ENCODE measurements around the gene SPINK6.

The SPINK6 gene

GRCh38 chr5:148205044-148205806, 2.4 kb downstream of the SPINK6 start:
- Mint-ChIP-seq H3K4me1 (no peaks in the 10 kb centered on the region), H3K9me3 (no peaks in the 10 kb centered on the region), H3K27ac (no peak overlapping the region), H3K4me3 (no peak overlapping the region), H3K36me3 (no peaks in the 10 kb centered on the region)
- ATAC-seq (no peak), DNase-seq (ENCODE audit: low spot score in 2 of 2) (no peak)

DNA sequence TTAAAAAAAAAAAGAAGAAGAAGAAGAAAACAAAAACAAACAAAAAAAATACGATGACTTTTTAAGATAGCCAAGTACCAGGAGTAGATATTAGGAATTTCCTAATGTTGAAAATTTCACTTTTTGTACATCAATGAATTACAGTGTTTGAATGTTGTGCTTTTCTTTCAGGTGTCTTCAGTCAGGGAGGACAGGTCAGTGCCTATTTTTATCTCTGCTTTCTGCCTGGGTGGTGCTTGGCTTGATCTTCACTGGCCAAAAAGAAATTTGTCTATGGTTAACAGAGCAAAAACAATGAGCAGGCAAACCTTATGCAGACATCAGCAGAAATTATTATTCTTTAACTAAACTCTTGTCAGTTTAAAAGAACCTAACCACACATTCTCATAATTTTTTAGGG, 3.0 kb downstream of the SPINK6 start:
- H3K27ac Mint-ChIP-seq = no peak overlapping the region
- no peaks in the 10 kb centered on the region for H3K36me3 Mint-ChIP-seq
- no peak overlapping the region for H3K4me3 Mint-ChIP-seq
- no peak for DNase-seq (ENCODE audit: low spot score in 2 of 2)
- no peak for ATAC-seq
- no peaks in the 10 kb centered on the region for H3K9me3 Mint-ChIP-seq
- H3K4me1 Mint-ChIP-seq = no peaks in the 10 kb centered on the region

DNA sequence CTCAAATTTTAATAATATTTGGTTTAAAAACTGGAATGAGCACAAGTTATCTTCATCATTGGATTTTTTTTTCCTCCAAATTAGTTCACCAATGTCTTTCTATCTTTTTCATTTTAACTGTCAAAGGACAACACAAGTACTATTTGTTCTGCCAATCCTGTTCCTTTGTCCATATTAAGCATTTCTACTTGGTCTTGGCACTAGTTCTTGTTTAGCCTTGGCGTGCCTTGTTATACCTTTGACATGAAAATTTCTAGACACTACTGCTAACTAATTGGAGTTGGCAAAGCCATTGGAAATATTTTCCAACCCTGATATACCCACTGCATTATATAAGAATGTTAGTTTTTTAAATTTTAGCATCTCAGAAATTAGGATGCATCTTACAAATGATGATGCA, 3.8 kb downstream of the SPINK6 start:
- no peak overlapping the region for H3K4me3 Mint-ChIP-seq
- no peaks in the 10 kb centered on the region for H3K4me1 Mint-ChIP-seq
- H3K27ac Mint-ChIP-seq = no peak overlapping the region
- H3K36me3 Mint-ChIP-seq = no peaks in the 10 kb centered on the region
- ATAC-seq (no peak), DNase-seq (ENCODE audit: low spot score in 2 of 2) (no peak)
- no peaks in the 10 kb centered on the region for H3K9me3 Mint-ChIP-seq

GRCh38 chr5:148208226-148208625, 5.4 kb downstream of the SPINK6 start:
- H3K4me3 Mint-ChIP-seq = no peak overlapping the region
- ATAC-seq = no peak
- no peaks in the 10 kb centered on the region for H3K4me1 Mint-ChIP-seq

DNA sequence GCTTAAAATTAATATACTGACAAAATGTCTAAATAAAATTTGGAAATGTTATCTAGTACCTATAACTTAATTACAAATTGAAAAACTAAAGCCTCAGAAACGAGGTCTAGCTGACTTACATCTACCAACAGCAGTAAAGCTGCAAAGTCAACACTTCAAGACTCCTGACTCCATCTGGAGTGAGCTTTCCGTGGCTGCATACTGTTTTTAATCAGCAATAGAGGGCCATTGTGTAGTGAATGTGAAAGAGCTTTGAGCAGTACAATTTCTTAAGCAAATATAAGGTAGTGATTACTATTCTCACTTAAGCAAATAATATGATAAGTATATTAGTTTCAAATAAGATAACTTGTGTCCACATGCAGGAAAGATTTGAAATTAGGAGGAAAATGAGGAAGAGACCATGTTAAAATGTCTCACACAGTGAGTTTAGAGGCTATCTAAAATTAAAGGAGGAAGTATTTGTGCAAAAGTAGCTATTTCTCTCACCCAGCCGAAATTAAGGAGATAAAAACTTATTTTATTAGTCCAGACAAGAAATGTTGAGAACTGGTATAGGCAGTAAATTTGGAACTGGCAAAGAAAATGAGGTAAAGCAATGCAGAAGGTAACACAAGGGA, 6.4 kb downstream of the SPINK6 start:
- H3K4me1 Mint-ChIP-seq = no peaks in the 10 kb centered on the region
- ATAC-seq (no peak), DNase-seq (ENCODE audit: low spot score in 2 of 2) (no peak)
- no peak overlapping the region for H3K27ac Mint-ChIP-seq
- no peaks in the 10 kb centered on the region for H3K36me3 Mint-ChIP-seq
- no peak overlapping the region for H3K4me3 Mint-ChIP-seq
- no peaks in the 10 kb centered on the region for H3K9me3 Mint-ChIP-seq

More at GRCh38 chr5:148208226-148208625, 5.4 kb downstream of the SPINK6 start:
- H3K9me3 Mint-ChIP-seq = no peaks in the 10 kb centered on the region
- H3K27ac Mint-ChIP-seq = no peak overlapping the region
- no peaks in the 10 kb centered on the region for H3K36me3 Mint-ChIP-seq
- no peak for DNase-seq (ENCODE audit: low spot score in 2 of 2)

- Mint-ChIP-seq H3K4me3 (no peak overlapping the region), H3K27ac (no peak overlapping the region), H3K36me3 (no peaks in the 10 kb centered on the region), H3K9me3 (no peaks in the 10 kb centered on the region), H3K4me1 (no peaks in the 10 kb centered on the region)
- ATAC-seq (no peak), DNase-seq (ENCODE audit: low spot score in 2 of 2) (no peak)
Measured at GRCh38 chr5:148214665-148215185, 11.9 kb downstream of the SPINK6 start.

- Mint-ChIP-seq H3K4me3 (no peak overlapping the region), H3K4me1 (no peaks in the 10 kb centered on the region), H3K27ac (no peak overlapping the region), H3K9me3 (no peaks in the 10 kb centered on the region), H3K36me3 (no peaks in the 10 kb centered on the region)
- DNase-seq (ENCODE audit: low spot score in 2 of 2) (no peak), ATAC-seq (no peak)
Measured at GRCh38 chr5:148221508-148221907, 18.7 kb downstream of the SPINK6 start.

DNA sequence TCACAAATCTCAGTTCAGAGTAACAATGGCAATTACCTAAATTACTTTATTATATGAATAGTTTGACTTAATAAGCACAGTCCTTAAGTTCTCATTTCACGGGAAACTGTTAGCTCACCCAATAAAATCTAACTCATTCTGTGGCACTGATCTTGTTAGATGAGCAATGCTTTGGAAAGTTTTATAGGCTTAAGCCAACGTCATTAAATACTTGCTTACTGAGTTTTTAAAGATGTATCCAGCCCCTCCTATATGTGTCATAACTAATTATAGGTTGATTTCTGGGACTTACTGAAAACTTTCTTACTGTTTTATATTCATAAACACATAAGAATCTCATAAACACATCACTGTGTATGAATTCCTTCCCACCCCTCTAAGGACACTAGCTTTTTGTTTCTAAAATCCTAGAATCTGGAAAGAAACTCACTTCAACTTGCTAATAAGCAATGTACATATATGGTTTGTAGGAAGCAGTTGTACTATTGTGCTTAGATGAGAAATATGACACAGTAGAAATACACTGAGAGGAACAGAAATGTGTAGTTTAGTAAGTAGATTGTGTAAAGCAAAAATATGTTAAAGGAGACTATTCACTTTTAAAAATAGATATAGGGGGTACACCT, 21.4 kb downstream of the SPINK6 start:
- DNase-seq (ENCODE audit: low spot score in 2 of 2) (no peak), ATAC-seq (no peak)
- Mint-ChIP-seq H3K27ac (no peak overlapping the region), H3K36me3 (no peaks in the 10 kb centered on the region), H3K4me3 (no peak overlapping the region), H3K9me3 (no peaks in the 10 kb centered on the region), H3K4me1 (no peaks in the 10 kb centered on the region)

- DNase-seq (ENCODE audit: low spot score in 2 of 2) = no peak
- ATAC-seq = peak; percentile 75
- H3K4me1 Mint-ChIP-seq = no peaks in the 10 kb centered on the region
- H3K4me3 Mint-ChIP-seq = no peak overlapping the region
- no peak overlapping the region for H3K27ac Mint-ChIP-seq
- H3K9me3 Mint-ChIP-seq = no peaks in the 10 kb centered on the region
- H3K36me3 Mint-ChIP-seq = no peaks in the 10 kb centered on the region
Measured at GRCh38 chr5:148228392-148228984, 25.6 kb downstream of the SPINK6 start.

DNA sequence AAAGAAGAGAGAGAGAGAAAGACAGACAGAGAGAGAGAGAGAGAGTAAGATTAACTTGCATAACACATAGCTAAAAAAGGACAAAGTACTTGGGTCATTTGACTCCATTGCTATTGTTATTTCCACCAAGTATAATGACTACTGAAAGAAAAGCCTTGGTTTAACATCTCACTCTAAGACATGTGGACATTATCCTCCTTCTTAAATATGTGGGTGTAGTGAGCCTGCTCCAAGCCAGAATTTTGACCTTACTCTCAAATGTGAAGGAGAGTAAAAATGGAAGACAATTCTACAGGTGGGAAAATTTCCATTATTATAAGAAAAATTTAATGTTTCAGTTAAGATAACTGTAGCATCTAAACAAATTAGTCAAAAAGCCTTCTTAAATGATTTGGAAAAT, 27.0 kb downstream of the SPINK6 start:
- DNase-seq (ENCODE audit: low spot score in 2 of 2) (no peak), ATAC-seq (no peak)
- Mint-ChIP-seq H3K36me3 (no peaks in the 10 kb centered on the region), H3K4me3 (no peak overlapping the region), H3K4me1 (no peaks in the 10 kb centered on the region), H3K27ac (no peak overlapping the region), H3K9me3 (no peaks in the 10 kb centered on the region)

DNA sequence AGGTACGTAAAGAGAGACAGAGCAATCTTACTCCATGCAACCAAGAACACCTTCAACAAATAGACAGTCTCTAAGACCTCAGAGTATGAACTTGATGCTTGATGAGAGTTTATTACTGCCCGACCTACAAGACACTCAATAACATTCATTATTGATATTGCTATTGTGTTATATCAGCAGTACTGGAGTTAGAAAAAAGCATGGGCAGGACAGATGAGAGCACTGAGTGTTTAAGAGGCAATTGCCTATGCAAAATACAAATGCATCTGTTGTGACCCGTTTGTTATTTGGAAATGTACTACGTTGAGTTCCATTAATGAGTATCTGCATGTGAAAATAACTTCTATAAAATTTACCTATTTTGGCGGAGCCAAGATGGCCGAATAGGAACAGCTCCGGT, 27.4 kb downstream of the SPINK6 start:
- DNase-seq (ENCODE audit: low spot score in 2 of 2) (no peak), ATAC-seq (no peak)
- no peak overlapping the region for H3K27ac Mint-ChIP-seq
- H3K9me3 Mint-ChIP-seq = no peaks in the 10 kb centered on the region
- no peaks in the 10 kb centered on the region for H3K4me1 Mint-ChIP-seq
- H3K36me3 Mint-ChIP-seq = no peaks in the 10 kb centered on the region
- H3K4me3 Mint-ChIP-seq = no peak overlapping the region

GRCh38 chr5:148237785-148238417, 35.1 kb downstream of the SPINK6 start:
- no peak for DNase-seq (ENCODE audit: low spot score in 2 of 2)
- ATAC-seq = no peak
- no peaks in the 10 kb centered on the region for H3K9me3 Mint-ChIP-seq
- H3K36me3 Mint-ChIP-seq = no peaks in the 10 kb centered on the region
- H3K4me3 Mint-ChIP-seq = no peak overlapping the region
- H3K27ac Mint-ChIP-seq = no peak overlapping the region
- H3K4me1 Mint-ChIP-seq = no peaks in the 10 kb centered on the region

- DNase-seq (ENCODE audit: low spot score in 2 of 2) (no peak), ATAC-seq (no peak)
- Mint-ChIP-seq H3K9me3 (no peaks in the 10 kb centered on the region), H3K36me3 (no peaks in the 10 kb centered on the region), H3K4me1 (no peaks in the 10 kb centered on the region), H3K27ac (no peak within 1 kb of the TSS), H3K4me3 (no peak within 1 kb of the TSS)
Measured at GRCh38 chr5:148238418-148238794, 35.6 kb downstream of the SPINK6 start, which contains the start of gene MARCOL. TSS of gene MARCOL (plus strand) at chr5:148238525. CDS start at chr5:148238598, 73 bp downstream.

- Mint-ChIP-seq H3K4me3 (no peak overlapping the region), H3K9me3 (no peaks in the 10 kb centered on the region), H3K36me3 (no peaks in the 10 kb centered on the region), H3K27ac (no peak overlapping the region), H3K4me1 (no peaks in the 10 kb centered on the region)
- DNase-seq (ENCODE audit: low spot score in 2 of 2) (no peak), ATAC-seq (no peak)
Measured at GRCh38 chr5:148248894-148249293, 46.1 kb downstream of the SPINK6 start.

DNA sequence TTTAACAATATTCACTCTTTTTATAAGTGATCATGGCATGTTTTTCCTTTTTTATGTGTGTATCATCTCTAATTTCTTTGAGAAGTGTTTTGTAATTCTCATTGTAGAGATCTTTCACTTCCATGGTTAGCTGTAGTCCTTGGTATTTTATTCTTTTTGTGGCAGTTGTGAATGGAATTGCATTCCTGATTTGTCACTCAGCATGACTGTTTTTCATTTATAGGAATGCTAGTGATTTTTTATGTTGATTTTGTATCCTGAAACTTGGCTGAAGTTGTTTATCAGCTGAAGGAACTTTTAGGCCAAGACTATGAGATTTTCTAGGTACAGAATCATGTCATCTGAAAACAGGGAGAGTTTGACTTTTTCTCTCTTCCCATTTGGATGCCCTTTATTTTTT, 52.6 kb downstream of the SPINK6 start:
- Mint-ChIP-seq H3K27ac (no peak overlapping the region), H3K36me3 (no peaks in the 10 kb centered on the region), H3K4me3 (no peak overlapping the region), H3K9me3 (peaks cover 16% of the 10 kb centered on the region), H3K4me1 (no peaks in the 10 kb centered on the region)
- no peak for ATAC-seq
- DNase-seq (ENCODE audit: low spot score in 2 of 2) = no peak

Data from stimulated activated effector memory CD8-positive, alpha-beta T cell treated with anti-CD3 and anti-CD28 coated beads, Interleukin-12 subunit alpha, Interleukin-12 subunit beta, amount 100 ng/mL, for 72 hours (primary cell).